ENCODE measurements around the gene DSG3. TPM values are rescaled to one million over a fixed set of nuclear protein-coding genes. Genes with fewer than 3 reads are reported as not detected.
A peak's percentile ranks its signal among the peaks of the same experiment; 100 is the strongest.

Gene DSG3
- polyA plus RNA-seq, 3 donors from 2014 or later, result not detected

DNA sequence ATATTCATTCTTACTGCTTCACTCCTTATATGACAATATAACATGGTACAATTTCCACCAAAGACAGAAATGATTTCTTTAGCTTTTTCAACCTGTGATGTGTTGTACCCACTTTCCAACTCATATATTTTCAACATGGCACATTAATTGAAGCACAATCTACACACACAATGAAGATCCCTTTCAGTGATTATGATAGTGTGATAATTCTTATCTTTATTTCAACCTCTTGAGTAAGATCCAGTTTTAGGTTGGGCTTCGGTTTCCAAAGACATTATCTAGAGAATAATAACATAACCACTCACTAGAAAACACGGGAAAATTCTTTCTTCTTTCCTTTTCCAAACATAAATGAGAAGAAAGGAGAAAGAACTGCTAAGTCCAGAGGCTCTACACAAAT lies 3.4 kb upstream of the DSG3 start:
- no peak for DNase-seq
- peaks cover 0 to 8% (median 0%) of the 10 kb centered on the region in 6 donors for H3K9me3 Mint-ChIP-seq
- no peak overlapping the region for H3K4me3 Mint-ChIP-seq
- H3K27me3 Mint-ChIP-seq (ENCODE audit: low read depth in 3 of 3), result peaks cover 0 to 5% (median 0%) of the 10 kb centered on the region in 3 donors
- H3K4me1 Mint-ChIP-seq, result no peaks in the 10 kb centered on the region
- H3K36me3 Mint-ChIP-seq, result no peaks in the 10 kb centered on the region
- no peak overlapping the region for H3K27ac Mint-ChIP-seq

DNA sequence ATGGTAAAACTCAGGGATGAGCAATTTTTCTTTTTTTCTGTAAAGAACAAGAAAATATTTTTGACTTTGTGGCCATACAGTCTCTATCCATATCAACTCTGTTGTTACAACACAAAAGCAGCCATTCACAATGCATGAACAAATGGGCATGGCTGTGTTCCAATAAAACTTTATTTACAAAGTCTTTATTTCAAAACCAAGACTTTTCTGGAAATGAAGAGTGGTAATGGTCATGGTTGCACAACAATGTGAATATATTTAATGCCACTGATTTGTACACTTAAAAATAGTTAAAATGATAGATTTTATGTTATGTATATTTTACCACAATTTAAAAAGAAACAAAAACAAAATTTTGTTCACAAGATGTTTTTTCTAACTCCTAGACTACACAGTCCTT lies 1.6 kb upstream of the DSG3 start:
- no peaks in the 10 kb centered on the region for H3K4me1 Mint-ChIP-seq
- H3K27ac Mint-ChIP-seq, result no peak overlapping the region
- no peak for DNase-seq
- peaks cover 0 to 5% (median 0%) of the 10 kb centered on the region in 3 donors for H3K27me3 Mint-ChIP-seq (ENCODE audit: low read depth in 3 of 3)
- no peaks in the 10 kb centered on the region for H3K36me3 Mint-ChIP-seq
- H3K9me3 Mint-ChIP-seq, result peaks cover 0 to 8% (median 0%) of the 10 kb centered on the region in 6 donors
- no peak overlapping the region for H3K4me3 Mint-ChIP-seq

DNA sequence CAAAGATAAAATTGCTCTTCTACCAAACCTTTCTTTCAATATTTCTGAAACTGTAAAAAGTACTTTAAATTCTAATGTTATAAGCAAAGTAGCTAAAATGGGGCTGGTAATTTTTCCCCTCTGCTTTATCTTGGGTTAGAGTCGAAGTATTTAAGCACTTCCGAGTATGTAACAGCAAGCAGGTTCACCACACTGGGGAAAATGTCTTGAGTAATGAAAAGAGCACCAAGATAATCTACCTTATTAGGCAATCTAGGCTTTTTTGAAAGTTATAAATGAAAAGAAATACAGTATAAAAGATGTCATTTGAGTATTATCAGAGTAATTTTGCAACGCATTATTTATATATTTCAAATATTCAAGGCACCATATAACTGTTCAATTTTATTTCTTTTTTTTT lies 687 bp upstream of the DSG3 start:
- Mint-ChIP-seq H3K27me3 (ENCODE audit: low read depth in 3 of 3) (peaks cover 0 to 5% (median 0%) of the 10 kb centered on the region in 3 donors), H3K27ac (no peak overlapping the region), H3K4me3 (no peak overlapping the region), H3K36me3 (no peaks in the 10 kb centered on the region), H3K9me3 (peaks cover 0 to 8% (median 0%) of the 10 kb centered on the region in 6 donors), H3K4me1 (no peaks in the 10 kb centered on the region)
- DNase-seq, result no peak

DNA sequence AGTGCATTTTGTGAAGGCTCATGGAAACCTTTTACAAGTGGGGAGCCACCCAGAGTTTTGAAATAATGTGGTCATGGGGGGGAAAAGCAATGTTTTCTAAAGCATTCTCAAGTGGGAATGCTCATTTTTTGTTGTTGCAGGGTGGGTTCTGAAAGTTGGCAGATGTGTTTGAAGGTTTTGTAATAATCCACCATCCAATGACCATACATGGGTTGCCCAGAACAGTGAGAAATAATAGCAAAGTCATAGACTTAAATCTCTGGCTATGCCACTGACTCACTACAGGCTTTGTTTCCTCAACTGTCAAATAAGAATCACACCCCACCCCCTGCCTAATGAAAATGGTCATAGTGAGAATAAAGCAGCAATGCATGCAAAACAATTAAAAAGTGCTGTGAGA lies 2.9 kb downstream of the DSG3 start:
- Mint-ChIP-seq H3K27me3 (ENCODE audit: low read depth in 3 of 3) (no peaks in the 10 kb centered on the region), H3K4me1 (no peaks in the 10 kb centered on the region), H3K4me3 (no peak overlapping the region), H3K9me3 (peaks cover 0 to 4% (median 0%) of the 10 kb centered on the region in 6 donors), H3K36me3 (no peaks in the 10 kb centered on the region), H3K27ac (no peak overlapping the region)
- no peak for DNase-seq

DNA sequence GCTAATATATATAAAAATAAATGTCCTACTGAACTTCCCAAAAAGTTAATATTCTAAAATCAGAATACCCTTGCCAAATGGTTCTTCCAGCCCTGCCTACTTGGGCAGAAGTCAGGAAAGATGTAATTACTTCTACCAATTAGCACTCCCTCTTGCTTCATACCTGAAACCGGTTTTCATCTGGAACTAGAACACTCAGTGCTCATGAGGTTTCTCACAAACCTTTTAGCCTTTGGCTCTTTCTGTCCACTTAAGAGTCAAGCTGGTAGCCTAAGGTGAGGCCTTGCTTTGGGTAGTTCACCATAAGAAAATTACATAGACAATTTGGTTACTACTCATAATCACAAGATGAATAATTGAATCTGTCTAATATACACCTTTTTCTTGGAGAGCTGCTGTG lies 4.1 kb downstream of the DSG3 start:
- Mint-ChIP-seq H3K27me3 (ENCODE audit: low read depth in 3 of 3) (no peaks in the 10 kb centered on the region), H3K4me1 (no peaks in the 10 kb centered on the region), H3K27ac (no peak overlapping the region), H3K9me3 (peaks cover 0 to 2% (median 0%) of the 10 kb centered on the region in 6 donors), H3K4me3 (no peak overlapping the region), H3K36me3 (no peaks in the 10 kb centered on the region)
- no peak for DNase-seq

DNA sequence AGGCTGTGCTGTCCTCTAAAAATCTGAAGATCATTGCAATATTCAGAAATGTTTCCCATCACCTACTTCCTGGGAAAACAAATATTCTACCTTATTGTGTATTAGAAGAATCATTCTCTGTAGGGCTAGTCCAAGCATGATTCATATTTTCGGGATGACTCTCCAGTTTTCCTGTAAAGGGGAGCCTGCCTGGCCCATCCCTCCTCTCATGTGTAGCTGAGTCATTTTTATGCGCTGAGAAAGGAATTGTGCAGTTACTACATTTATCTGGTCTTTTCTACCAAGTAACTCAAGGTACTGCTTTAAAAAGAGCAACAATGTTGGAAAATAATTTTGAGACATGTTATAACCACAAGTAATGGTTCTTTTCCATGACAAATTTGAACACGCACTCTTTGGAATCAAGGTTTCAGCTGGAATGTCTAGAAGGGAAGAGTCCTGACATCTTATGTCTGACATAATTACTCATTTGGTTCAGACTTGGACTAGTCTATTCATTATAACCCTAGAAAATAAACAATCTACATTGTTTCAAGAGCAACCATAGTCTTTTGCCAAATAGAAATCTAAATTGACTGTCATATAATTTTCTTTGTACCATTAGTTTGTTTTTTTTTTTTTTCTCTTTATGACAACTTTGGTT lies 6.6 kb downstream of the DSG3 start:
- Mint-ChIP-seq H3K27me3 (ENCODE audit: low read depth in 3 of 3) (no peaks in the 10 kb centered on the region), H3K4me1 (no peaks in the 10 kb centered on the region), H3K4me3 (no peak overlapping the region), H3K27ac (no peak overlapping the region), H3K9me3 (no peaks in the 10 kb centered on the region), H3K36me3 (no peaks in the 10 kb centered on the region)
- DNase-seq, result no peak

DNA sequence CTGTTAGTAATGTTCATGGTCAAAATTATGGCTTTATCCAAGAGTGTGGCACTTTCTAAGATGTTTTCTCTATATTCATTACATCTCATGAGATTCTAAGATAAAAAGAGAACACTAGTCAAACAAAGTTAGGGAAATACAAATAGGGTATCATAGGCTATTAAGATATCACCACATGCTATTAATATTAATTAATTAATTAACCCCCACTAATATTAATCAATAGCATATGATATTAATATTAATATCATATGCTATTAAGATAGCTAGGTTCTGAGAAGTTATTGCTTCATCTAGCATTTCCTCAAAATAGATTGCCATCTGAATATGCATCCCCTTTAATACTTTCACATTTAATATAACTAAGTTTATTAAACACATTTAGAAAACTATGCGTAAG lies 22.1 kb downstream of the DSG3 start:
- DNase-seq, result no peak
- Mint-ChIP-seq H3K27ac (no peak overlapping the region), H3K4me3 (no peak overlapping the region), H3K9me3 (no peaks in the 10 kb centered on the region), H3K27me3 (ENCODE audit: low read depth in 3 of 3) (peaks cover 0 to 2% (median 1%) of the 10 kb centered on the region in 3 donors), H3K4me1 (no peaks in the 10 kb centered on the region), H3K36me3 (no peaks in the 10 kb centered on the region)

DNA sequence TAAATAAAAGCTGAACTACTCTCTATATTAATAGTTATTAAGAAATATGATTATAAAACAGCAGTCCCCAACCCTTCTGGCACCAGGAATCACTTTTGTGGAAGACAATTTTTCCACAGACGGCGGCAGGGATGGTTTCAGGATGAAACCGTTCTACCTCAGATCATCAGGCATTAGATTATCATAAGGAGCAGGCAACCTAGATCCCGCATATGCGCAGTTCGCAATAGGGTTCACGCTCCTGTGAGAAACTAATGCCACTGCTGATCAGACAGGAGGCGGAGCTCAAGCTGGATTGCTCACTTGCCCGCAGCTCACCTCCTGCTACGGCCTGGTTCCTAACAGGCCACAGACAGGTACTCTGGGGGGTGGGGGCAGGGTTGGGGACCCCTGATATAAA lies 31.1 kb downstream of the DSG3 start:
- Mint-ChIP-seq H3K36me3 (no peaks in the 10 kb centered on the region), H3K4me1 (no peaks in the 10 kb centered on the region), H3K4me3 (no peak overlapping the region), H3K9me3 (peaks cover 0 to 2% (median 0%) of the 10 kb centered on the region in 6 donors), H3K27ac (peak overlapping the region in 1 of 6 donors; percentile 47), H3K27me3 (ENCODE audit: low read depth in 3 of 3) (peaks cover 0 to 4% (median 0%) of the 10 kb centered on the region in 3 donors)
- DNase-seq, result no peak

DNA sequence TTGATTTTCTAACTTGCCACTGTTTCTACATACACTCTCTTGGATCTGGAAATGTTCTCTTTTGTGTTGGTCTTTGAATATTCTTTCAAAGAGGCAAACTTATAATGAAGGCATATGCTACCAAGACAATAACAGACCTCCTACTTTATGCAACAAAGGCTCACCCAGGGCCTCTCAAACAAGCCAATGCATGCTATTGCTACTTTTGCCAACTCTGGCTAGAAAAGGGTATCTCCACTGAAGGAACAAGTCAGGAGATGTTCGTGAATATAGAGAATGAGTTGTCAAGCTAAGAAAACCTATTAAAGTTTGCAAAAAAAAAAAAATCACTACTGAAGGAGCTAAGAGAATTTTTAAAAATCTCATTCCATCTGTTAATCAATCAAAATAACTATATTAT lies 34.5 kb downstream of the DSG3 start:
- H3K4me1 Mint-ChIP-seq, result no peaks in the 10 kb centered on the region
- no peak overlapping the region for H3K4me3 Mint-ChIP-seq
- H3K36me3 Mint-ChIP-seq, result no peaks in the 10 kb centered on the region
- H3K27me3 Mint-ChIP-seq (ENCODE audit: low read depth in 3 of 3), result peaks cover 2 to 5% (median 4%) of the 10 kb centered on the region in 3 donors
- H3K9me3 Mint-ChIP-seq, result no peaks in the 10 kb centered on the region
- no peak for DNase-seq
- H3K27ac Mint-ChIP-seq, result no peak overlapping the region

DNA sequence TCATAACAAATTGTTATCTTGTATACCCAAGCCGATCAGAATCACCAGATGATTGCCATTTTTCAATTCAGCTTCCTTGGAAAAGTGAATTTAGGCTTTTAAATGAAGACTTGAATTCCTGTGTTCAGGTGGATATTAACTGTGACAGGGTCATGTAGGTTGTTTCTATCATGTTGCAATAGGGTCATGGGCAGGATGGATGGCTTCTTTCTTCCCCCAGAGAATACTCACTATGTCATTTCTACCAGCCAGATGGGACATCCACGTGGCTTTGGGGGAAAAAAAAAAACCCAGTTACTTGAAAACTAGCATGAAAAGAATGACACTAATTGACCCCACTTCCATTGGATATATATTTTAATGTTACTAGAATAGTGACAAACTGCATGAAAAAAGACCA lies 35.9 kb downstream of the DSG3 start:
- Mint-ChIP-seq H3K36me3 (no peaks in the 10 kb centered on the region), H3K27ac (no peak overlapping the region), H3K9me3 (no peaks in the 10 kb centered on the region), H3K4me3 (no peak overlapping the region), H3K27me3 (ENCODE audit: low read depth in 3 of 3) (peaks cover 2 to 5% (median 4%) of the 10 kb centered on the region in 3 donors), H3K4me1 (no peaks in the 10 kb centered on the region)
- DNase-seq, result no peak

DNA sequence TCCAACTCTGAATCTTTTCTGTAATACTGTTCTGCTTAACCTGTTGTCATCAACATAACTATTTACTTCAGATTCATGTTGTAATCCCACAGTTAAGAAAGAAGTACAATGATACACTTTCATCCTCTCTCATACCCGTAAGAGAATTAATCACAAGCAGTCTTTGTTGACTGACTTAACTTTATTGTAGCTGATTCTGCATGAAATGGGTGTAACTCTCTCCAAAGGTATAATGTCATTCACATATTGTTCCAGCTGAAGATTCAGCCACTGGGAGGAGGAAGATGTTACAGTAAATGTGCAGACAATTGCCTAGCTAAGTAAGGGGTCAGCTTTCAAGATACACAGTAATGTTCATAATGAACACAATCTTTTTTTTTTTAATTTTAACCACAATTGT lies 36.9 kb downstream of the DSG3 start:
- no peak for DNase-seq
- Mint-ChIP-seq H3K27ac (no peak overlapping the region), H3K9me3 (no peaks in the 10 kb centered on the region), H3K4me1 (no peaks in the 10 kb centered on the region), H3K27me3 (ENCODE audit: low read depth in 3 of 3) (peaks cover 4 to 5% (median 5%) of the 10 kb centered on the region in 3 donors), H3K4me3 (no peak overlapping the region), H3K36me3 (no peaks in the 10 kb centered on the region)

DNA sequence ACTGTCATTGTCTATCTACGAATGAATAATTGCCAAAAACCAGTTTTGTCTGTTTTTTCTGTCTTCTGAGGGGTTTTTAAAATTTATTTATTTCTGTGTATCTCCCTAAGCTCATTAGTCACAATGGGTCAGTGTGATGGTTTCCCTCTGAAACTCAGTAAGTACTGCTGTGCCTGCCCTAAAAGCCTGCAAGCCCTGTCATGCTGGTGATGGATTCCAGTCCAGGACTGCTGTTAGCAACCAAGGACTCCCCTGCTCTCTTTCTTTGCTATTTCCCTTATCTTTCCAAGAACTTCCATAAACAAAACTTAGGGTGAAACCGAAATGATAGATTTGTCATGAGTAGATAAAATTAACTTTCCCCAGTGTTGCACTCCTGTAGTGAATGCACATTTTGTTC lies 38.6 kb downstream of the DSG3 start:
- Mint-ChIP-seq H3K27ac (no peak overlapping the region), H3K9me3 (no peaks in the 10 kb centered on the region), H3K4me3 (no peak overlapping the region), H3K4me1 (no peaks in the 10 kb centered on the region), H3K36me3 (no peaks in the 10 kb centered on the region), H3K27me3 (ENCODE audit: low read depth in 3 of 3) (peaks cover 2 to 5% (median 5%) of the 10 kb centered on the region in 3 donors)
- DNase-seq, result no peak

DNA sequence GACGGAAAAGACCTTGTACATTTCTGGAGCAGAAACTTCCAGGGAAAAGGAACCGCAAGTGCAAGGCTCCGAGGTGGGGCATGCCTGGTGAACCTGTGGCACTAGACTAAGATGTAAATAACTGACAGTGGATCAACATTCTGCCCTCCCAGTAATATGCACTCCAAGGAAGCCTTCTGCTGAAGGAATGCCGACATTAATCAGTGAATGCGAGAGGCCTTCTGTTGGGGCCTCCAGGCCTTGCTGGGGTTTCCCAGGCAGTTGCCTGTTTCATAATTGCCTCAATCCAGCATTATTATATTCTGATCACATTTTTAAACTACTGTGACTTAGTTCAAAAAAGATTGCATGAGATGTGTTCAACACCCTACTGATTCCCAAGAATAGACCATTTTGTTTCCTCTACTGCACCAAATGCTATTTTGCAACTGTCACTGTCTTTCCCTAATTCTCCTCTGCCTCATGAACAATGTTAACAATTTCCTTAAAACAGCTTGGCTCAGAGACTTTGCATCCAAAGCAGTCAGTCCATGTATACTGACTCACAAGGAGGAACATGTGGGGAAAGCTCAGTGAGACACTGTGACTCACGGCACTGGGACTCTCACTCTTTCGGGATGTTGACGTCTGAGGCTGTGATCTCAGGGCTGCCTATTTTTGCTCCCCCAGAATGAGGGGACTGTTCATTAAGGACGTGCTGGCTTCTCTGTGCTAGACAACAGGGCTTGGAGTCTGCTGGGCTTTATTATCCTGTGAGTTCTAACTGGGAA lies 39.9 kb downstream of the DSG3 start:
- Mint-ChIP-seq H3K4me1 (no peaks in the 10 kb centered on the region), H3K9me3 (no peaks in the 10 kb centered on the region), H3K36me3 (no peaks in the 10 kb centered on the region), H3K4me3 (no peak overlapping the region), H3K27ac (no peak overlapping the region), H3K27me3 (ENCODE audit: low read depth in 3 of 3) (peaks cover 0 to 5% (median 5%) of the 10 kb centered on the region in 3 donors)
- no peak for DNase-seq

DNA sequence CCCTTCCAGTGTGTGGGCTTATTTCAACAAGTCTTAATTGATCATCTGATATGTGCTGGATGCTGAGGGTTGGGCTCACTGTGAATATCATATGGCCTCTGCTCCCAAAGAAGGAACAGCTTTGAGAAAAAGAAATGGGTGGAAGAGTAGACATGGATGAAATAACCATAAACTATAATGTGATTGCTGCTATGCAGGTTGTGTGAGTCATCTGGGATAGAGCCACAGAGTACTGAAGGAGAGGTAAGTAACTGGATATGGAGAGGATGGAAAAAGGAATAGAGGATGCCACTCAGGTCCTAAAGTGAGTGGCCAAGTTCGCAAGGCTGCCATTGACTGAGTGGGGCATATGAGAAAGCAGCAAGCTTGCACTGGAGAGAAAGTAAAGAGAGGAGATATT lies 41.8 kb downstream of the DSG3 start:
- peaks cover 0 to 5% (median 5%) of the 10 kb centered on the region in 3 donors for H3K27me3 Mint-ChIP-seq (ENCODE audit: low read depth in 3 of 3)

More for the DNA sequence above, 41.8 kb downstream of the DSG3 start:
- Mint-ChIP-seq H3K27ac (no peak overlapping the region), H3K9me3 (no peaks in the 10 kb centered on the region), H3K4me3 (no peak overlapping the region), H3K36me3 (no peaks in the 10 kb centered on the region), H3K4me1 (no peaks in the 10 kb centered on the region)
- DNase-seq, result no peak
